ENCODE measurements around the gene ZNF605.

DNA sequence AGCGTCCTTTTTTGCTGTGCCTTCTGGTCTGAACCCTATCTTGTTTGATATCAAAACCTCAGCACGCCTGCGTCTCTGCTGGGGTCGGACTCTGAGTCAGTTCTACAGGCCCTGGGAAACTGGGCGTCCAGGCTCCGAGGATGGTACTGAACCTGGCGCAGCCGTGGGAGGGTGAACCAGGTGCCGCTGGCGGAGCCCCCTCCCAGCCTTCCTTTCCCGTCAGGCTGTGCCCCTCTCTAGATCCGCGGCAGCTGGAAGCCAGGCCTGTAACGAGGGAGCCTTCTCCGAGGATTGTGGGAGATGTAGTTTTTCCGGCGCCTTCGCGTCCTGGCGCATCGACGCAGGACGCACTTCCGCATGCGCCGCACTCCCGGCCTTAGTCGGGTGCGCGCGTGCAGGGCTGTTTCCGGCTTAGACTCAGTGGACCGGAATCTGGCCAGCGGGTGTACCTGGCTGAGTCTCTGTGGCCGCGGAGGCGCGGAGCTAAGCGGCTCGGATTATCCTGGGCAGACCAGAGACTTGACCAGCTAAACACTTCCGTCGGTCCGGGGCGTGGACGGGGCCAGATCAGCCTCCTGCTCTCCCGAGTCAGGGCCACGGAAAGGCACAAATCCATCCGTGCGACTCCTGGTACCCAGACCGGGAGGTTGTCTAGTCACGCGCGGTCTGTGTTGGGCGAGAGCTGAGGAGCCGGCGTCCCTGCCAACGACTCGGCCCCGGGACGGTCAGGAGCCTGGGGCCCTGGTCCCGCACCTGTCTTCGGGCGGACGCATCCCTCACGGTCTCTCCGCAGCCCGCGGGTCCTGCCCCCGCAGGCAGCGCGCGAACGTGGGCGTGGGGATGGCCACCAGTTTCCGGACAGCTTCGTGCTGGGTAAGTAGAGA is 30.1 kb upstream of the ZNF605 start, which contains the start of gene ZNF26:
- TF ChIP-seq, protein P1, sequence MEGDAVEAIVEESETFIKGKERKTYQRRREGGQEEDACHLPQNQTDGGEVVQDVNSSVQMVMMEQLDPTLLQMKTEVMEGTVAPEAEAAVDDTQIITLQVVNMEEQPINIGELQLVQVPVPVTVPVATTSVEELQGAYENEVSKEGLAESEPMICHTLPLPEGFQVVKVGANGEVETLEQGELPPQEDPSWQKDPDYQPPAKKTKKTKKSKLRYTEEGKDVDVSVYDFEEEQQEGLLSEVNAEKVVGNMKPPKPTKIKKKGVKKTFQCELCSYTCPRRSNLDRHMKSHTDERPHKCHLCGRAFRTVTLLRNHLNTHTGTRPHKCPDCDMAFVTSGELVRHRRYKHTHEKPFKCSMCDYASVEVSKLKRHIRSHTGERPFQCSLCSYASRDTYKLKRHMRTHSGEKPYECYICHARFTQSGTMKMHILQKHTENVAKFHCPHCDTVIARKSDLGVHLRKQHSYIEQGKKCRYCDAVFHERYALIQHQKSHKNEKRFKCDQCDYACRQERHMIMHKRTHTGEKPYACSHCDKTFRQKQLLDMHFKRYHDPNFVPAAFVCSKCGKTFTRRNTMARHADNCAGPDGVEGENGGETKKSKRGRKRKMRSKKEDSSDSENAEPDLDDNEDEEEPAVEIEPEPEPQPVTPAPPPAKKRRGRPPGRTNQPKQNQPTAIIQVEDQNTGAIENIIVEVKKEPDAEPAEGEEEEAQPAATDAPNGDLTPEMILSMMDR (IDR thresholded peaks at IDR 0.05): peak in 2 of 4 experiments; percentile 17 to 19
- peak; percentile 17 for TF ChIP-seq POLR2A (IDR thresholded peaks at IDR 0.05)

Measured in prostate gland (tissue), 2 donors.